ENCODE results near the gene AKR1E2. TPM values are rescaled to one million over a fixed set of nuclear protein-coding genes. Genes with fewer than 3 reads are reported as not detected.

Gene AKR1E2
- total and polyA plus RNA-seq, 4 donors = 0.46 to 9.4 (median 2.6) TPM

- WGBS = 67% methylated on average over 2 of the region's 2 CpGs
Observed at GRCh38 chr10:4803822-4804221, 22.2 kb upstream of the AKR1E2 start.

More at GRCh38 chr10:4803822-4804221, 22.2 kb upstream of the AKR1E2 start:
- no peaks in the 10 kb centered on the region for H3K36me3 ChIP-seq (ENCODE audit: control insufficient read depth in 4 of 4, insufficient read depth in 3 of 4, low read depth in 1 of 4, low read length in 3 of 4)
- TF ChIP-seq HNF4A (conservative IDR thresholded peaks at IDR 0.05) (no peak), HNF4G (IDR thresholded peaks at IDR 0.05) (no peak), FOXA2 (IDR thresholded peaks at IDR 0.05) (no peak), SP1 (IDR thresholded peaks at IDR 0.05) (no peak), FOXA1 (IDR thresholded peaks at IDR 0.05) (no peak), ATF3 (IDR thresholded peaks at IDR 0.05) (no peak), RAD21 (IDR thresholded peaks at IDR 0.05) (no peak), JUND (IDR thresholded peaks at IDR 0.05) (no peak), YY1 (IDR thresholded peaks at IDR 0.05) (no peak), EGR1 (IDR thresholded peaks at IDR 0.05; ENCODE audit: low read depth in 2 of 2) (no peak), RXRA (IDR thresholded peaks at IDR 0.05) (no peak), ZBTB33 (IDR thresholded peaks at IDR 0.05) (no peak), MAX (IDR thresholded peaks at IDR 0.05) (no peak), CTCF (IDR thresholded peaks at IDR 0.05; ENCODE audit: low read depth, low read length, missing input control) (no peak), GABPA (IDR thresholded peaks at IDR 0.05 in 1 of 2, conservative IDR thresholded peaks at IDR 0.05 in 1 of 2) (no peak), TAF1 (conservative IDR thresholded peaks at IDR 0.05) (no peak), NR2F2 (IDR thresholded peaks at IDR 0.05) (no peak), REST (IDR thresholded peaks at IDR 0.05) (no peak)
- H3K4me3 ChIP-seq (ENCODE audit: low read depth in 1 of 3, low read length in 3 of 3) = no peak overlapping the region
- DNase-seq (ENCODE audit: low spot score) = no peak
- no peak overlapping the region for H3K27ac ChIP-seq (ENCODE audit: low read depth in 1 of 2, low read length in 2 of 2)
- no peaks in the 10 kb centered on the region for H3K27me3 ChIP-seq (ENCODE audit: control insufficient read depth in 4 of 4, insufficient read depth in 4 of 4, low read length in 3 of 4)
- H3K4me1 ChIP-seq (ENCODE audit: control insufficient read depth in 4 of 4, insufficient read depth in 4 of 4, low read length in 3 of 4) = no peaks in the 10 kb centered on the region
- no peak overlapping the region for H3K9ac ChIP-seq (ENCODE audit: low read depth in 1 of 2, low read length in 2 of 2)
- H3K9me3 ChIP-seq (ENCODE audit: control insufficient read depth in 4 of 4, low read length in 3 of 4) = no peaks in the 10 kb centered on the region
